GM08714 (cell line): ENCODE measurements around the gene TPSAB1.
"Not testable (repeated sequence)": the region's sequence is repeated elsewhere in the genome, so short reads cannot be mapped to it uniquely, and the experiment has no call there.

Source experiments
- H3K4me3 ChIP-seq: fragments of 200-500 bp; sonication (Bioruptor generic); 2 replicates; pipeline ENCODE4 v1.5.1; 2014; ENCODE audit warnings: mild to moderate bottlenecking, low read length, inconsistent platforms
- ZNF274 ChIP-seq: IDR thresholded peaks from 2 replicates; pipeline ENCODE4 v1.6.1; 2012; ENCODE audit warnings: mild to moderate bottlenecking, low read depth, low read length

Gene TPSAB1

DNA sequence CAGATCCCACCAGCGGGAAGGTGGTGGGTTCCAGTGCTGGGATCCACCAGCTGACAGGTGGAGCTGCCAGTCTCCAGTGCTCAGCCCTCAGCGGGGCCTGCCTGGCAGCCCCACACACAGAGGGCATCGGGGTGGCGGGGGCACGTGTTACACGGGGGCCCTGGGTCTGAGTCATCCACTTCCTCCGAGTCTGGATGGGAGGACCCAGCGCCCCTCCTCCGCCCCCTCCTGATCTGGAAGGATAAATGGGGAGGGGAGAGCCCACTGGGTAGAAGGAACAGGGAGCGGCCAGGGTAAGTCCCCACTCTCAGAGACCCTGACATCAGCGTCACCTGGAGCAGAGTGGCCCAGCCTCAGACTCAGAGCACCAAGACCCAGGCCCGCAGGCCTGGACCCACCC, at the start of gene TPSAB1:
TSS of gene TPSAB1 (plus strand) at position 270 of the 400 bp plus-strand sequence. CDS start 234 bp downstream, outside the sequence.
- not testable (repeated sequence) for H3K4me3 ChIP-seq

DNA sequence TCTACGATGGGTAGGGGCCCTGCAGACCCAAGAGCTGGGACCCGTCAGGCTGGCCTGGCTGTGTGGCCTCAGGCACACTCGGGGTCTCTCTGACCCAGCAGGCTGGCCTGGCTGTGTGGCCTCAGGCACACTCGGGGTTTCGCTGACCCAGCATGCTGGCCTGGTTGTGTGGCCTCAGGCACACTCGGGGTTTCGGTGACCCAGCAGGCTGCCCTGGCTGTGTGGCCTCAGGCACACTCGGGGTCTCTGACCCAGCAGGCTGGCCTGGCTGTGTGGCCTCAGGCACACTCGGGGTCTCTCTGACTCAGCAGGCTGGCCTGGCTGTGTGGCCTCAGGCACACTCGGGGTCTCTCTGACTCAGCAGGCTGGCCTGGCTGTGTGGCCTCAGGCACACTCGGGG, 49.7 kb upstream of the TPSAB1 start:
- H3K4me3 ChIP-seq = not testable (repeated sequence)

DNA sequence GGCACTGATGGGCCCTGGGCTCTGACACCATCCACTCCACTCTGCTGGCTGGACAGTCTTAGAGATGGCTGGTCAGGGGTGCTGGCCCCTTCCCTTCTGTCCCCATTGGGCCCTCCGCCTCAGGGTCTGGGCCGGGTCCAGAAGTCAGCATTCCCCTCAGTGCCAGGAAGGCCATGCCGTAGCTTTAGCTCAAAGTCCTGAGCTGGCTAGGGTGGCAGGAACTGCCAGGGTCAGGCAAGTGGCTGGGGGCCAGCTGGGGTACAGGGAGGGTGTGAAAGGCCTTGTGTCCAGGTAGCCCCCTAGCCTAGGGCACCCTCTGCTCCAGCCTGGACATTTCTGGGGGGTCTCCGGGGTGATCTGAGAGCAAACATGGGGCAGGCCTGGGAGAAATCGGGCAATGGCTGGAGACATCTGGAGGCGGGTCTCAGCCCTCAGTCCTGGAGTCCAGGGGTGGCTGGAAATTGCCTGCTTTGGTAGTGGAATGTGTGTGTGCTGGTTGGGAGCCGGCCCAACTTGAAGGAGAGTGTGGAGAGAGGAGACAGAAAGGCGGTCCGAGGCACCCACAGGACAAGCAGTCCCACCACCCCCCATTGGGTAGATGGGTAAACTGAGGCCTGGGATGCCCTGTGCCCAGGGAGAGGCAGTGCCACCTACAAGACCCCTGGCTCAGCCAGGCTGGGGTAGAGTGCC, 48.0 kb upstream of the TPSAB1 start:
- no peak overlapping the region for H3K4me3 ChIP-seq

DNA sequence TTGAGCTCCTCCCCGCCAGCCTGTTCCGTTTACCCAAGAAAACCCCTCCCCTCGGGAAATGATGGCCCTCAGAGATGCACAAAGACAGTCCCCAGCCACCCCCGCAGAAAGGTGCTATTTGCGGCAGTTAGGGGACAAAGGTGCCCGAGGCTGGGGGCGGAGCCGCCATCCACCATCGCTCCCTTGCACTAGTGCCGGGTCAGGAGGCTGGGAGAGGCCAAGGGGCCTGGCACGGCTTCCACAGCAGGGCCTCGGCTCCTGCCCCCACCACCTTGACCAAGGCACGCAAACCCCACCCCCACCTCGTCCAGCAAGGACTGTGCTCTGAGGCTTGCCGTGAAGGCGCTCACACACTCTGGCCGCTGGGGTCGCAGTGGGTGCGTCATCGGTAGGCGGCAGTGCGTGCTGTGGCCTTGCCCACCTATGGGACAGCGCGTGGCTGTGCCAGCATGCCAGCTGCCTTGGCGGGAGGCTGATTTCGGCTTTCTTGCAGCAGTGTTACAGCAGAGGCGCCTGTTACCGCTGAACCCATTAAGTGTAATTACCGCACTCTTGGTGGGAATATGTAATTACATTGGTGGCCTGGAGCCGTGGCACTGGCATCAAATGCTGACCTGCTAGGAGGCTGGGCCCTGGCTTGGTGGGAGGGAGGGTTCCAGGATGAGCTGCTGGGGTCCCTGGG, 47.2 kb upstream of the TPSAB1 start:
- no peak for TF ChIP-seq ZNF274
- H3K4me3 ChIP-seq = no peak overlapping the region

More for the DNA sequence above, 48.0 kb upstream of the TPSAB1 start:
- TF ChIP-seq ZNF274 = no peak

DNA sequence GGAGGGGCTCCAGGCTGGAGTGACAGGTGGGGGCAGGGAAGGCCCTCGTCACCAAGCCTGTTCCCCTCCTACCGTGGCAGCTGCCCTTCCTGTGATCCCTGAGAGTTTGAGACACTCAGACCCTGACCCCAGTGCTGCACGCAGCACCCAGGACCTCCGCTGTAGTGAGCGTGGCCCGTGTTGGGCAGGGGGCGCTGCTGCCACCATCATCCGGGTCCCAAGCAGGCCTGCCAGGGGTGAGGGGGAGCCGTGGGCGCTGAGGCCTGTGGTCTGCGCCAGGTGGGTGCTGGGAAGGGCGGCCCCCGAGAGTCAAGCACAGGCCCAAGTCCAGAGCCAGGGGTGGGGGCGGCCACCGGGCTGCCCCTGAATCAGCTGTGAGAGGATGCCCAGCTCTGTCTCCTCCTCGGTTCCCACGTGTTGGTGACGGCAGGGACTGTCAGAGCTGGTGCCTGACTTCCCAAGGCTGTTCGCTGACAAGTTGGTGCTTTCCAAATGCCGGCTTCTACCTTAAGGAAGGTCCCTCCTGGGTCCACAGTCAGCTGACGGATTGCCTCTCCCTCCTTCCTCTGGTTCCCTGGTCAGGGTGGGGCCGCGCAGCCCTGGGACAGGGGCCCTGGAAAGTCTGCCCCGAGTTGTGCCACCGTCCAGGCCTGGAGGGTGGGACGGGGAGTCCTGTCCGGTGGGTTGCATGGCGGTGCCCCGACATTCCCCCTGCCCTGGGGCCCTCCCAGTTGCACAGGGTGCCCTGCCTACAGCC, 46.5 kb upstream of the TPSAB1 start:
- H3K4me3 ChIP-seq = no peak overlapping the region

DNA sequence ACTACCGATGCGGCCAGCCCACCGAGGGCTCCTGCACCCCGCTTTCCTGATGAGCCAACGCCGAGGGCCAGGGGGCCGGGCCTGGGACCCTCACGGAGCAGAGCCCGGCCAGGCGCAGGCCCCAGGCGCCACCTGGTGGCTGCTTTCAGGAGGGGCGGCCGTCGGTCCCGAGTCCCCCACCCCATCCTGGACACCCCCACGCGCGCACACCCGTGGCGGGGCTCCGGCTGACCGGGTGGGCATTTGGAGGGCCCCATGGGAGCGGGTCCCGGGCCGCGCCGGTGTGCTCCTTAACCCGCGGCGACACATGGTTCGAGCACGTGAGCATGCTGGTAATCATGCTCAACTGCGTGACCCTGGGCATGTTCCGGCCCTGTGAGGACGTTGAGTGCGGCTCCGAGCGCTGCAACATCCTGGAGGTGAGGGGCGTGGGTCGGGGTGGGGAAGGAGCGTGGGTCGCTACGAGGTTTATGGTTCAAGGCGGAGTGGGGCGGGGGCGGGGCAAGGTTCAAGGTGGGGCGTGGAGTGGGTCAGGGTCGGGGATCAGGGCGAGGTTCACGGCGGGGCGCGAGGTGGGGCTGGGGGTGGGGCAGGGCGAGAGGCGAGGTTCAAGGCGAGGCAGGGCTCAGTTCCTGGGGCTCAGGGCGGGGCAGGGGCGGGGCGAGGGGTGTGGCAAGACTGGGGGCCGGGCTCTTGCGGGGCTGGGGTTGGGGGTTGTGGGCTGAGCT, 45.7 kb upstream of the TPSAB1 start:
- TF ChIP-seq ZNF274 = no peak
- no peak overlapping the region for H3K4me3 ChIP-seq

More for the DNA sequence above, 46.5 kb upstream of the TPSAB1 start:
- TF ChIP-seq ZNF274 = no peak

DNA sequence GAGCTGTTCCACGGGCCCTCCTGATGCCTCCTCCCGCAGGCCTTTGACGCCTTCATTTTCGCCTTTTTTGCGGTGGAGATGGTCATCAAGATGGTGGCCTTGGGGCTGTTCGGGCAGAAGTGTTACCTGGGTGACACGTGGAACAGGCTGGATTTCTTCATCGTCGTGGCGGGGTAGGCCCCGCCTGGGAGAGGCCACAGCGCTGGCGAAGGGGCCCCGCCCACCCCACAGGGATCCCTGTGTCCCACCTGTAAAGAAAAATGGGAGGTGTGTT, 45.2 kb upstream of the TPSAB1 start:
- H3K4me3 ChIP-seq = no peak overlapping the region
- TF ChIP-seq ZNF274 = no peak

DNA sequence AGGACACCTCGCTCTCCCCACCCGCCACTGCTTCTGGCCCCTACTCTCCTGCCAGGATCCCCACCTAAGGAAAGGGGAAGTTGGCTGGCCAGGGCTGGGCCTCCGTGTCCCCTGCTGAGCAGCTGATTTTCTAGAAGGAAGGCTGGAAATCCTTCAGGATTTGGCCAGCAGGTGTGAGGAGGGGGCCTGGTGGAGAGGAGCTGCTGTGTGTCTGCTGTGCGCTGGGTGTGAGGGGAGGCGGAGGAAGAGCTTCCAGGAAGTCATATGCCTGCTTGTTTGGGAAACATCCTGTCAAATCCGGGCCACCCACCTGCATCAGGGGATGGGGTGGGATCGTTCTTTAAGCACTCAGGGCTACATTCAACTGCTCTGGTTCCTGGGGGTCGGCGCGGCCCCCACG, 44.0 kb upstream of the TPSAB1 start:
- TF ChIP-seq ZNF274 = no peak
- H3K4me3 ChIP-seq = no peak overlapping the region

DNA sequence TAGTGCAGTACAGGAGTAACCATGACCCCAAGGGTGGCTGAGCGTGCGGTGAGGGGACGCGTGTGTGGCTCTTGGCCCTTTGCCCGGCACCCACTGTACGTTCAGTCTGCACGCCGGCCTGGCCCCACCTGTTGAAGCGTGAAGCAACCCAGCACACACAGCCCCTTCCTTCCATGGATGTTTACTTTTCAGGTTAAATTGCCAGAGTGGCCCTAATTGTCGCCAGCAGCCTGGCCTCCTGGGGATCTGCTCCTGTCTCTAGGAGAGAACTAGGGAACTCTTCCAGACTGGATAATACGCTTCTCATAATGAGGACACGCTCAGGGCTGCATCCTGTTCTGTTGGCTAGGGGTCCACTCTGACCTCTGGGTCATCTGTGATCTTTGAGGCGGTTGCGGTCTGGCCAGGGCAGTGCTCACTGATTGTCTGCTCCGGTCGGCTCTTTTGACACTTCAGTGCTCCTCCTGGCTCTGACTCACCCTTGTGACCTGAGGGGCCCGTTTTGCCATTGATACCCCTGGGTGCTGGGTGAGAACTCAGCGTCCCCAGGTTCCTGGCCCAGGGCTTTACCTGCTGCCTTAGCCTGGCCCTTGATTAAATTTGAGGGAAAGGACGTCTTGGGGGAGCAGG, 43.2 kb upstream of the TPSAB1 start:
- no peak for TF ChIP-seq ZNF274
- no peak overlapping the region for H3K4me3 ChIP-seq

DNA sequence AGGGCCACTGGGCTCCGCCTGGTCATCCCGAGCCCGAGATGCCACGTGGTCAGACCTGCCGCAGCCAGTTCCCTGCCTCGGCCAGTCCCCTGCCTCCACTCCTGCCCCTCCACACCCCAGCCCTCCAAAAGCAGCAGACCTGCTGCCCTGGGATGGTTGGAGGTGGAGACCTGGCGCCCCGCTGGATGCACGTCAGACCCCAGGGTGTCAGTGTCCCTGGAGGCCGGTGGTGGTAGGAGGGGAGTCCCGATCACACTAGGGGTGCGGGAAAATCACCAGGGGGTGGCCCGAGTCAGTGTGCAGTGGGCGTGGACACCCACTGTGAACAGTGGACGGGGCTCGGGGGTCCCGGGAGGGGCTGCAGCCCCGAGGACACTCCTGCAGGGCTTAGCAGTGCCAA, 42.3 kb upstream of the TPSAB1 start:
- TF ChIP-seq ZNF274 = no peak

DNA sequence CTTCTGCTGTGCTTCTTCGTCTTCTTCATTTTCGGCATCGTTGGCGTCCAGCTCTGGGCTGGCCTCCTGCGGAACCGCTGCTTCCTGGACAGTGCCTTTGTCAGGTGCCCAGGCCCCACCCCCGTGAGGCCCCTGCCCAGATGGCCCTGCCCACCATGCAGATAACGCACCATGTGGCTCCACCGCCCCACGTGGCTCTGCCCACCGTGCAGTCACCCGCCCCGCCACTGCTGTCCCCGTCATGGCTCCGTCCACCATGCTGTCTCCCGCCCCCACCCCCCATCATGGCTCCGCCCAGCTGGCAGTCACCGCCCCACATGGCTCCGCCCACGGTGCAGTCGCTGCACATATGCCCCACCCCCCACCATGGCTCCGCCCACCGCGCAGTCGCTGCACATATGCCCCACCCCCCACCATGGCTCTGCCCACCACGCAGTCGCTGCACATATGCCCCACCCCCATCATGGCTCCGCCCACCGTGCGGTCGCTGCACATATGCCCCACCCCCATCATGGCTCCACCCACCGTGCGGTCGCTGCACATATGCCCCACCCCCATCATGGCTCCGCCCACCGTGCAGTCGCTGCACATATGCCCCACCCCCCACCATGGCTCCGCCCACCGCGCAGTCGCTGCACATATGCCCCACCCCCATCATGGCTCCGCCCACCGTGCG, 41.7 kb upstream of the TPSAB1 start:
- H3K4me3 ChIP-seq = not testable (repeated sequence)

More for the DNA sequence above, 42.3 kb upstream of the TPSAB1 start:
- no peak overlapping the region for H3K4me3 ChIP-seq

DNA sequence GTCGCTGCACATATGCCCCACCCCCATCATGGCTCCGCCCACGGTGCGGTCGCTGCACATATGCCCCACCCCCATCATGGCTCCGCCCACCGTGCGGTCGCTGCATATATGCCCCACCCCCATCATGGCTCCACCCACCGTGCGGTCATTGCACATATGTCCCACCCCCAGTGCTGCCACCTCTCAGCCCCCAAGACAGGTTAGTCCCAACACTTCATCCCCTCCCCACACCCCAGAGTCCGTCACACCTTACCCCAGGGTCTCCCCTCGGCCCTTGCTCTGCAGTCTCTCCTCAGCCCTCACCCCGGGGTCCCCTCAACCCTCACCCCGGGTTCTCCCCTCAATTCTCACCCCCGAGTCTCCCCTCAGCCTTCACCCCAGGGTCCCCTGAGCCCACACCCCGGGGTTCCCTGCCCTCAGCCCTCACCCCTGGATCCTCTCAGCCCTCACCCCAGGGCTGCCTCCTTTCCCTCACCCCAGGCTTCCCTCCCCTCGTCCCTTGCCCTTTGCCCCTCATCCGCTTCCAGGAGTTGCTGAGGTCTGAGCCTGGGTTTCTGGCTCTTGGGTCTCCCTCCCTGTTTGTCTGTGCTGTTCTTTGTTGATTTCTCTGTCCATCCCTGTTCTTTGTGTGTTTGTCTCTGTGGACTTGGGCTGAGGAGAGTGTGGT, 41.0 kb upstream of the TPSAB1 start:
- TF ChIP-seq ZNF274 = no peak
- H3K4me3 ChIP-seq = no peak overlapping the region

DNA sequence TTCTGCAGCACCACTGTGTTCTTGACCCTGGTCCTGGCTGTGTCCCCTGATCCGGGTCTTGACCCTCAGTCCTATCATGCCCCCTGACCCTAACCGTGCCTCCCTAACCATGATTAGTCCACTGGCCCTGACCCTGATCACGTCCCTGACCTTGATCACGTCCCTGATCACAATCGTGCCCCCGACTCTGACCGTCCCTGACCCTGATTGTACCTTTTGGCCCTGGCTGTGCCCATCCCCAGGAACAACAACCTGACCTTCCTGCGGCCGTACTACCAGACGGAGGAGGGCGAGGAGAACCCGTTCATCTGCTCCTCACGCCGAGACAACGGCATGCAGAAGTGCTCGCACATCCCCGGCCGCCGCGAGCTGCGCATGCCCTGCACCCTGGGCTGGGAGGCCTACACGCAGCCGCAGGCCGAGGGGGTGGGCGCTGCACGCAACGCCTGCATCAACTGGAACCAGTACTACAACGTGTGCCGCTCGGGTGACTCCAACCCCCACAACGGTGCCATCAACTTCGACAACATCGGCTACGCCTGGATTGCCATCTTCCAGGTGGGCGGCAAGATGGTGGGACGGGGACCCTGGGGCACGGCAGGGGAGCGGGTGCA, 40.4 kb upstream of the TPSAB1 start:
- no peak overlapping the region for H3K4me3 ChIP-seq
- TF ChIP-seq ZNF274 = no peak
